GM19328 (cell line): Measurements from ENCODE around the gene DDI2.
A peak's percentile ranks its signal among the peaks of the same experiment; 100 is the strongest.
"Not testable (repeated sequence)": the region's sequence is repeated elsewhere in the genome, so short reads cannot be mapped to it uniquely, and the experiment has no call there.

Experiments used
- ATAC-seq: cut with Tn5 transposase; IDR thresholded peaks from one replicate; pipeline ENCODE4 v1.9.1; 2021; ENCODE audit warnings: mild to moderate bottlenecking, moderate library complexity; ENCODE audit not compliant: unreplicated experiment

Gene DDI2

GRCh38 chr1:15676688-15677661 lies 59.7 kb downstream of the DDI2 start:
- ATAC-seq: no peak

GRCh38 chr1:15678578-15678977 lies 61.3 kb downstream of the DDI2 start:
- ATAC-seq: no peak

- ATAC-seq: no peak
Measured at GRCh38 chr1:15680131-15680530, 62.9 kb downstream of the DDI2 start.

- ATAC-seq: no peak
Measured at GRCh38 chr1:15680561-15681348, 63.5 kb downstream of the DDI2 start.

DNA sequence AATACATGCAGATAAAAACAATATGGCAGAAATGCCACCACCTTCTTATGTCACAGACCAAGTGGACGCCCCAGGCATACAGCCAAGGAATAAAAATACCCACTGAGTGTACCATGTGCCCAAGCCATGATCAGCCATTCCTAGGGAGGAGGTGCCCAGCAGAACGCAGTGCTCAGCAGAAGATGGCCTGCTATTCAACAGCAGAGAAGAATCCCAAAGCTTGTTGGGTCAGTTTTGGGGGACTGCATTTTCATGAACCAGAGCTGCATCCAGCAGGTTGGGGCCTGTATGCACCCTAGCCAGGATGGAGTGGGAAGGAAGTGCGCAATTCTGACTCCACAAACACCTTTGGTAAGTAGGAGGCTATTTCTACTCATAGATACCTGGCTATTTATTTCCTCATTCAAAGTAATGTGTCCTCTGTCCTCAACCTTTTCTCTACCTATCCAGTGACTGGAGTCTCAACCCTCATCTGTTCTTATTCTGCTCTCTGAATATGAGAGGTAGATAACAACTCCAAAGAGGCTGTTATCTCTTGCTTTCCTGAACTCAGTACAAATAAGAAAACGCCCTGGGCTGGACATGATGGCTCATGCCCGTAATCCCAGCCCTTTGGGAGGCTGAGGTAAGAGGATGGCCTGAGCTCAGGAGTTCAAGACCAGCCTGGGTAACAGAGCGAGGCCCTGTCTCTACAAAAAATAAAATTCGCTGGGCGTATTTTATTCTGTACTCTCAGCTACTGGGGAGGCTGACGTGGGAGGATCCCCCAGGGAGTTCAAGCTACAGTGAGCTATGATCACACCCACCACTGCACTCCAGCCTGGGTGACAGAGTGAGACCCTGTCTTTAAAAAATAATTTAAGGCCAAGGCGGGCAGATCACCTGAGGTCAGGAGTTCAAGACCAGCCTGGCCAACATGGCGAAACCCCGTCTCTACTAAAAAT lies 64.4 kb downstream of the DDI2 start:
- ATAC-seq: no peak

- no peak for ATAC-seq
Measured at GRCh38 chr1:15682936-15683341, 65.7 kb downstream of the DDI2 start.

DNA sequence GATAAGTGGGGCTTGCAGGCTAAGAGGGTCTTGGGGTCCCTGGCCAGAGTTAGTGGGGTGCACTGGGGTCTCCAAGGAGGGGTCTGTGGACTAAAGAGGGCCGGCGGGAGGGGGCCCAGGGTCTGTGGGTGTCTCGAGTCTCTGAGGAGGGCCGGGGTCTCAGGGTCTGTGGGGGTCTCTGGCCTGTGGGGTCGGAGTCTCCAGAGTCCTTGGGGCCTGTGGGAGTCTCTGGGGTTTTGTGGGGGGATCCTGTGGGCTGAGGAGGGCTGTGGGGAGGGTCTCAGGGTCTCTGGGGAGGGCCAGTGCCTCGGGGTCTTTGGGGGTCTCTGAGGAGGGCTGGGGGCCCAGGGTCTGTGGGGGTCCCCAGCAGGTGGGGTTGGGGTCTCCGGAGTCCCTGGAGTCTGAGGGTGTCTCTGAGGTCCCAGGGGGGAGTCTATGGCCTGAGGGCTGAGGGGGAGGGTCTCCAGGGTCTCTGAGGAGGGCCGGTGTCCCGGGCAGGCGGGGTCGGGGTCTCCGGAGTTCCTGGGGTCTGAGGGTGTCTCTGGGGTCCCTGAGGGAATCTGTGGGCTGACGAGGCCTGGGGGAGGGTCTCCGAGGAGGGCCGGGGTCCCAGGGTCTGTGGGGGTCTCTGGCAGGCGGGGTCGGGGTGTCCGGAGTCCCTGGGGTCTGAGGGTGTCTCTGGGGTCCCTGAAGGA lies 66.2 kb downstream of the DDI2 start:
- no peak for ATAC-seq

- no peak for ATAC-seq
Measured at GRCh38 chr1:15684042-15684461, 66.8 kb downstream of the DDI2 start, which contains the start of gene PLEKHM2. Gene PLEKHM2 (plus strand): TSS chr1:15684320. CDS start chr1:15684559, 239 bp downstream.

- no peak for ATAC-seq
Measured at GRCh38 chr1:15684468-15685291, 67.4 kb downstream of the DDI2 start.

DNA sequence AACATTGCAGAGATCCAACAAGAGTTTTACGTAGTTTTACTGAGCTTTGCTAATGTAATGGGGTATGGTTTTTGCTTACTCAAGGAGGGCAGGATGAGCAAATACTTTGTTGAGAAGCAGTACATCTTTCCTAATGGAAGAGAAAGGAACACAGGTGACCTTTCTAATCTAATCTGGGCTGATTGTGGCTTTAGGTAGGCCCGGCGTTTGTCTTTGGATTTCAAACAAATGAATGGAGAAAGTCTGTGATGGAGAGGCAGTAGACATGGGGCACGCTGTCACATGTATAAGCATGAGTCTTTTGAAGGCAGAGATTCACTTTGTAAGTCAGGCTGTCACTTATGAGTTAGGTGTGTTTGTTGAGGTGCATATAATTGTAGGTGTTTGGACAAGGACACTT lies 68.6 kb downstream of the DDI2 start:
- ATAC-seq: no peak

GRCh38 chr1:15687446-15687845 lies 70.2 kb downstream of the DDI2 start:
- ATAC-seq: no peak

DNA sequence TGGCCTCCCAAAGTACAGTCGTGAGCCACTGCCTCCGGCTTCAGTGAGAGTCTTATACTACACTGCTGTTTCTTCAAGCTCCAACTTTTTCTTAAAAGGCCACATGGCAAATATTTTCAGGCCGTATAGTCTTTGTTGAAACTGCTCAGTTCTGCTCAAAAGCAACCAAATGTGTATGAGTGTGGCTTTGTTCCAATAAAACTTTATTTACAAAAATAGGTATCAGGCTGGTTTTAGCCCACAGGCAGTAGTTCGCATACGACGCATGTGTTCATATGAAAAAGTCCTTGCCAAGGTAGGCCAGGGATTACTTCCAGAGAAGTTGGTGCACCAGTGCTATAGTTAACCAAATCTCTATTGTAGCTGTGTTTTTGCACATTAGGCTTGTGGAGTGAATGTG lies 73.1 kb downstream of the DDI2 start:
- no peak for ATAC-seq

DNA sequence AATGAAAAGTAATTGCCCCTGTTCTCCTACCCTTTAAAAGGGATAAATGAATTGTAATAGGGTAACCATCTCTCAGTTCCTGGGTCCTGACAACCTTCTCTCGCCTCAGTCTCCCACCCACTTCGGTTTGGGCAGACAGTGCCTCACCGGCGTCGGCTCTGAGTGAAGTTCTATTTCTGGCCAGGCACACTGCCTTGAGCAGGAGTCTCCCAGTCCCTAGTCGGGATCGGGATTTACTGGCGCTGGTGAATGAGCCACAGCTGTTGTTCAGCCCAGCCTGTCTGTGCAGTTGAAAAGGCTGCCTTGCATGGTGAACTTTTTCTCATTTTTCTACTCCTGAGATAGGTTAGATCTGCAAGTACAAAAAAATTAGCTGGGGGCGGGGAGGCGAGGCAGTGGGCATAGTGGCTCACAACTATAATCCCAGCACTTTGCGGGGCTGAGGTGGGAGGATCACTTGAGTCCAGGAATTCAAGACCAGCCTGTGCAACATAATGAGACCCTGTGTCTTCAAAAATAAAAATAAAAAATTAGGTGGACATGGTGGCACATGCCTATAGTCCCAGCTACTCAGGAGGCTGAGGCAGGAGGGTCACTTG lies 74.3 kb downstream of the DDI2 start:
- ATAC-seq: no peak

DNA sequence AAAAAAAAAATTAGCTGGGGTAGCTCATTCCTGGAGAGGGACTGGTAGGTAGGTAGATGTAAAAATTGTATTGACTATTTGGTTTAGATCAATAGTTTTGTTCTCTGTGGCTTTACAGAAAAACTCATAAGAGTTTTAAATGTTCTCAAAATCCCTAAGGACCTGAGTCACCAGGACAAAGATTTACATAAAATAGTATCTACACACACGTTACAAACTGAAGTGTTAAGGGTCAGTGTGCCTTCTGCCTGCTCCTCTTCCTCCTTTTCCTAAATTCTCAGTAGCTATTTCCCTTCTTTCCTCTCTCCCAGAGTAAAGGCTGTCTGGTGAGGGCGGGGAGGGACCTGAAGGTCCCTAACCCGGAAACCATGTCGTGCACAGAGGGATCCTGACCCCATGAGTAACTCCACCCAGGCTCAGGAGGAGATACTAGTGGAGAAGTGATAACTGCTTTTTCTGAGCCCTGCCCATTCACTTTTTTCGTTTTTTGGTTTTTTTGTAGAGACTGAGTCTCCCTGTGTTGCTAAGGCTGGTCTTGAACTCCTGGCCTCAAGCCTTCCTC lies 74.9 kb downstream of the DDI2 start:
- no peak for ATAC-seq

DNA sequence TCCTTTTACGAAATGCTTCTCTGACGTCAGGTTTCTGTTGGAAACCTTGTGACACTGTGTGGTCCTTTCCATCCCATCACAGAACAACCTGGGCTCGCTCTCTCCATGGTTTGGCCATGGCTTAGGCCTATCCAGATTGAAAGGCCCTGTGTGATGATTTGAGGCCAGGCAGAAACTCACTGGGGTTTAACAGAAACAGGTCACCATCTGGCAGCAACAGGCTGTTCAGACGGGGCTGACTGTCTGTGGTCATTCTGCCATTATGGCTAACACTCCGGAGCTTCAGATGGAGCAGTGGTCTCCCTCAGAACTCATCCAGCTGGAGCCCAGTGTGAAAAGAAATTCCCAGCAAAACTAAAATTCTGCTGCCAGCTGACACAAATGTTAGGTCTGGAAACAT lies 76.1 kb downstream of the DDI2 start:
- ATAC-seq: no peak

- peak; percentile 92 for ATAC-seq
Measured at GRCh38 chr1:15696956-15697521, 79.8 kb downstream of the DDI2 start.

DNA sequence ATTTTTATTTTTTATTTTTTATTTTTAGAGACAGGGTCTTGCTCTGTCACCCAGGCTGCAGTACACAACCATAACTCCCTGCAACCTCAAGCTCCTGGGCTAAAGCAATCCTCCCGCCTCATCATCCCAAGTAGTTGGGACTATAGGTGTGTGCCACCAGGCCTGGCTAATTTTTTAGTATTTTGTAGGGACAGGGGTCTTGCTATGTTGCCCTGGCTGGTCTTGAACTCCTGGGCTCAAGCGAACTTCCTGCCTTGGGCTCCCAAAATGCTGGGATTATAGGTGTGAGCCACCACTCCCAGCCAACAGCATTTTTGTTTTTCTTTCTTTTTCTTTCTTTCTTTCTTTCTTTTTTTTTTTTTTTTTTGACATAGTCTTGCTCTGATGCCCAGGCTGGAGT lies 80.9 kb downstream of the DDI2 start:
- ATAC-seq: no peak

DNA sequence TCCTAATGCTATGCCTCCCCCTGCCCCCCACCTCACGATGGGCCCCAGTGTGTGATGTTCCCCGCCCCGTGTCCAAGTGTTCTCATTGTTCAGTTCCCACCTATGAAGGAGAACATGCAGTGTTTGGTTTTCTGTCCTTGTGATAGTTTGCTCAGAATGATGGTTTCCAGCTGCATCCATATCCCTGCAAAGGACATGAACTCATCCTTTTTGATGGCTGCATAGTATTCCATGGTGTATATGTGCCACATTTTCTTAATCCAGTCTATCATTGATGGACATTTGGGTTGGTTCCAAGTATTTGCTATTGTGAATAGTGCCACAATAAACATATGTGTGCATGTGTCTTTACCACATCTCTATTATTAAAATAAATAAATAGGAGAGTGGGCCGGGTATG lies 82.1 kb downstream of the DDI2 start:
- ATAC-seq: not testable (repeated sequence)
